HG02884 (cell line): ENCODE data around the gene MAN1A1.
A peak's percentile ranks its signal among the peaks of the same experiment; 100 is the strongest.

Experiments
- ATAC-seq: cut with Tn5 transposase; IDR thresholded peaks from one replicate; pipeline ENCODE4 v1.9.1; 2021; ENCODE audit warnings: mild to moderate bottlenecking, moderate library complexity; ENCODE audit not compliant: unreplicated experiment

Gene MAN1A1

GRCh38 chr6:119273272-119274196 lies 76.0 kb downstream of the MAN1A1 start:
- ATAC-seq = no peak

GRCh38 chr6:119270545-119270944 lies 79.0 kb downstream of the MAN1A1 start:
- no peak for ATAC-seq

GRCh38 chr6:119269266-119270103 lies 80.1 kb downstream of the MAN1A1 start:
- ATAC-seq = no peak

- no peak for ATAC-seq
Measured at GRCh38 chr6:119267126-119267905, 82.2 kb downstream of the MAN1A1 start.

GRCh38 chr6:119264854-119265397 lies 84.6 kb downstream of the MAN1A1 start:
- ATAC-seq = no peak

- no peak for ATAC-seq
Measured at GRCh38 chr6:119262612-119263011, 86.9 kb downstream of the MAN1A1 start.

GRCh38 chr6:119261944-119262284 lies 87.6 kb downstream of the MAN1A1 start:
- ATAC-seq = no peak

GRCh38 chr6:119259027-119259426 lies 90.5 kb downstream of the MAN1A1 start:
- peak; percentile 90 for ATAC-seq

- no peak for ATAC-seq
Measured at GRCh38 chr6:119257726-119258125, 91.8 kb downstream of the MAN1A1 start.

GRCh38 chr6:119256978-119257462 lies 92.5 kb downstream of the MAN1A1 start:
- no peak for ATAC-seq

- no peak for ATAC-seq
Measured at GRCh38 chr6:119256392-119256791, 93.2 kb downstream of the MAN1A1 start.

- ATAC-seq = no peak
Measured at GRCh38 chr6:119255492-119255891, 94.1 kb downstream of the MAN1A1 start.

GRCh38 chr6:119250036-119250435 lies 99.5 kb downstream of the MAN1A1 start:
- no peak for ATAC-seq

- ATAC-seq = no peak
Measured at GRCh38 chr6:119249319-119249718, 100.2 kb downstream of the MAN1A1 start.

- no peak for ATAC-seq
Measured at GRCh38 chr6:119247504-119247903, 102.1 kb downstream of the MAN1A1 start.

- ATAC-seq = no peak
Measured at GRCh38 chr6:119243657-119244056, 105.9 kb downstream of the MAN1A1 start.

GRCh38 chr6:119243037-119243436 lies 106.5 kb downstream of the MAN1A1 start:
- ATAC-seq = no peak

GRCh38 chr6:119241540-119242309 lies 107.8 kb downstream of the MAN1A1 start:
- ATAC-seq = no peak

GRCh38 chr6:119241111-119241465 lies 108.5 kb downstream of the MAN1A1 start:
- peak; percentile 47 for ATAC-seq
